ENCODE measurements around the gene MSH2.

Gene MSH2

GRCh38 chr2:47375307-47375706 lies 27.6 kb upstream of the MSH2 start:
- H3K9ac ChIP-seq: no peak overlapping the region
- no peaks in the 10 kb centered on the region for H3K27me3 ChIP-seq
- H3K27ac ChIP-seq: no peak overlapping the region
- no peaks in the 10 kb centered on the region for H3K36me3 ChIP-seq
- H3K9me3 ChIP-seq: no peaks in the 10 kb centered on the region
- no peaks in the 10 kb centered on the region for H3K4me1 ChIP-seq
- H4K20me1 ChIP-seq: no peaks in the 10 kb centered on the region
- no peak for TF ChIP-seq Cebpa-rat (IDR thresholded peaks at IDR 0.05)
- no peak overlapping the region for H3K4me2 ChIP-seq
- no peak overlapping the region for H3K4me3 ChIP-seq

GRCh38 chr2:47379384-47379783 lies 23.6 kb upstream of the MSH2 start:
- Histone ChIP-seq H3K9me3 (no peaks in the 10 kb centered on the region), H3K36me3 (no peaks in the 10 kb centered on the region), H3K9ac (no peak overlapping the region), H3K4me2 (no peak overlapping the region), H4K20me1 (no peaks in the 10 kb centered on the region), H3K27ac (no peak overlapping the region), H3K4me1 (no peaks in the 10 kb centered on the region), H3K4me3 (no peak overlapping the region), H3K27me3 (no peaks in the 10 kb centered on the region)
- TF ChIP-seq Cebpa-rat (IDR thresholded peaks at IDR 0.05): no peak

- Histone ChIP-seq H3K27me3 (no peaks in the 10 kb centered on the region), H3K4me3 (no peak overlapping the region), H3K9me3 (no peaks in the 10 kb centered on the region), H3K27ac (no peak overlapping the region), H3K4me2 (no peak overlapping the region), H4K20me1 (no peaks in the 10 kb centered on the region), H3K9ac (no peak overlapping the region), H3K36me3 (no peaks in the 10 kb centered on the region), H3K4me1 (no peaks in the 10 kb centered on the region)
- no peak for TF ChIP-seq Cebpa-rat (IDR thresholded peaks at IDR 0.05)
Measured at GRCh38 chr2:47381408-47381807, 21.5 kb upstream of the MSH2 start.

DNA sequence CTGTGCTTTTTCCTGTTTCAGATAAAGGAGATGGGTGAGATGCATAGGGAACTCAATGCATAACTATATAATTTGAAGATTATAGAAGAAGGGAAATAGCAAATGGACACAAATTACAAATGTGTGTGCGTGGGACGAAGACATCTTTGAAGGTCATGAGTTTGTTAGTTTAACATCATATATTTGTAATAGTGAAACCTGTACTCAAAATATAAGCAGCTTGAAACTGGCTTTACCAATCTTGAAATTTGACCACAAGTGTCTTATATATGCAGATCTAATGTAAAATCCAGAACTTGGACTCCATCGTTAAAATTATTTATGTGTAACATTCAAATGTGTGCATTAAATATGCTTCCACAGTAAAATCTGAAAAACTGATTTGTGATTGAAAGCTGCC lies 16.4 kb upstream of the MSH2 start:
- Histone ChIP-seq H3K9me3 (no peaks in the 10 kb centered on the region), H3K4me2 (no peak overlapping the region), H3K27me3 (no peaks in the 10 kb centered on the region), H4K20me1 (no peaks in the 10 kb centered on the region), H3K4me1 (no peaks in the 10 kb centered on the region), H3K9ac (no peak overlapping the region), H3K36me3 (no peaks in the 10 kb centered on the region), H3K4me3 (no peak overlapping the region), H3K27ac (no peak overlapping the region)
- no peak for TF ChIP-seq Cebpa-rat (IDR thresholded peaks at IDR 0.05)

DNA sequence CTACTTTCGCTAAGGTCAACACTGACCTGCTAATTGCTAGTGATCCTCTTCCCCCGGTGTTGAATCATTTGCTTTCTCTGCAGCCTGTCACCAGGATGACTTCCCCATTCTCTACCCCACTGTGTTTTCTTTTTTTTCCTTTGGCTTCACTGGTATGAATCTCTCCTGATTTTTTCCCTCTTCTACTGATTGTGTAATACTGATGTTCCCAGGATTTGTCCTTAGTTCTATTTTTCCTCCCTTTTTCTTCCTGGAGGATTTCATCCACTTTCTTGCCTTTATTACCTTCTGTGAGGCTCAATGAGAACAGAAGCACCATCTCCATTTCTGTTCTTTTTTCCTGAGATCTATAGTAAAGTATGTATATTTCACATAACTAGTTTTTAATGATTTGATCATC lies 14.1 kb upstream of the MSH2 start:
- no peak overlapping the region for H3K4me3 ChIP-seq
- H4K20me1 ChIP-seq: no peaks in the 10 kb centered on the region
- no peak overlapping the region for H3K27ac ChIP-seq
- H3K27me3 ChIP-seq: no peaks in the 10 kb centered on the region
- H3K9me3 ChIP-seq: no peaks in the 10 kb centered on the region
- no peaks in the 10 kb centered on the region for H3K4me1 ChIP-seq
- no peak overlapping the region for H3K9ac ChIP-seq
- no peaks in the 10 kb centered on the region for H3K36me3 ChIP-seq
- no peak for TF ChIP-seq Cebpa-rat (IDR thresholded peaks at IDR 0.05)
- H3K4me2 ChIP-seq: no peak overlapping the region

DNA sequence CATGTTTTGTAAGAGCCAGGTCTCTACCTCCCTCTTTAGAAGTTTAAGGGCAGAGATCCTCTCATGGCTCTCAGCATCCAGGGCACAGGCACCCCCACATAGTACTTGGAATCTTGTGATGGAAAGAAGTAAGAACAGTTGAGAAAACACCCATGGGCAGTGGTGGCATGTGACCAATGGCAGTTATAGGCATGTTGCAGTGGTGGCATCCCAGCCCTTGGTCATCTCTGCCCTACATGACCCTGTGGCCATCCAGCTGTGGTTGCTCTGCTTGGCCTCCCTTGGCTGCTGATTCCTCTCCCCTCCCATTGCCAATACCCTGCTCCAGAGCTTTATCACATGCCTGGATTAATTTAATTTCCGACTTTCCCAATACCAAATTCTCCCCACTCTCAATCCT lies 13.3 kb upstream of the MSH2 start:
- Histone ChIP-seq H3K9ac (no peak overlapping the region), H3K36me3 (no peaks in the 10 kb centered on the region), H3K27ac (no peak overlapping the region), H3K4me2 (no peak overlapping the region), H3K4me3 (no peak overlapping the region), H4K20me1 (no peaks in the 10 kb centered on the region), H3K4me1 (no peaks in the 10 kb centered on the region), H3K27me3 (no peaks in the 10 kb centered on the region), H3K9me3 (no peaks in the 10 kb centered on the region)
- no peak for TF ChIP-seq Cebpa-rat (IDR thresholded peaks at IDR 0.05)

- Histone ChIP-seq H3K9ac (peak overlapping the region; percentile 93), H3K4me3 (peak overlapping the region; percentile 86), H3K27ac (peak overlapping the region; percentile 55), H3K9me3 (peaks cover 17% of the 10 kb centered on the region), H4K20me1 (peaks cover 2% of the 10 kb centered on the region; the same call in 1 of the 2 replicates), H3K4me1 (peaks cover 21% of the 10 kb centered on the region), H3K36me3 (peaks cover 18% of the 10 kb centered on the region), H3K4me2 (peak overlapping the region; percentile 75), H3K27me3 (no peaks in the 10 kb centered on the region)
- no peak for TF ChIP-seq Cebpa-rat (IDR thresholded peaks at IDR 0.05)
Measured at GRCh38 chr2:47401789-47402554, 984 bp upstream of the MSH2 start.

DNA sequence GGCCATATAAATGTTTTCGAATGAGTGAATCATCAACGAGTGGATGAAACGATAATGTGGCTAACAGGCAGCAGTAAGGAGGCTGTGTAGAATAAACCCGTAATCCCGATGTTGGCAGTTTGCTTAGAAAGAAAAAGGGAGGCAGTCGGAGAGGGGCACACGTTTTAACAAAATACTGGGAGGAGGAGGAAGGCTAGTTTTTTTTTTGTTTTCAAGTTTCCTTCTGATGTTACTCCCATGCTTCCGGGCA lies 476 bp upstream of the MSH2 start:
- H4K20me1 ChIP-seq: peaks cover 7% of the 10 kb centered on the region
- peaks cover 21% of the 10 kb centered on the region for H3K4me1 ChIP-seq
- peak overlapping the region; percentile 75 for H3K4me2 ChIP-seq
- peak overlapping the region; percentile 55 for H3K27ac ChIP-seq
- H3K9me3 ChIP-seq: peaks cover 22% of the 10 kb centered on the region
- H3K36me3 ChIP-seq: peaks cover 23% of the 10 kb centered on the region
- peak overlapping the region; percentile 86 for H3K4me3 ChIP-seq
- H3K27me3 ChIP-seq: no peaks in the 10 kb centered on the region
- no peak for TF ChIP-seq Cebpa-rat (IDR thresholded peaks at IDR 0.05)
- H3K9ac ChIP-seq: peak overlapping the region; percentile 93

DNA sequence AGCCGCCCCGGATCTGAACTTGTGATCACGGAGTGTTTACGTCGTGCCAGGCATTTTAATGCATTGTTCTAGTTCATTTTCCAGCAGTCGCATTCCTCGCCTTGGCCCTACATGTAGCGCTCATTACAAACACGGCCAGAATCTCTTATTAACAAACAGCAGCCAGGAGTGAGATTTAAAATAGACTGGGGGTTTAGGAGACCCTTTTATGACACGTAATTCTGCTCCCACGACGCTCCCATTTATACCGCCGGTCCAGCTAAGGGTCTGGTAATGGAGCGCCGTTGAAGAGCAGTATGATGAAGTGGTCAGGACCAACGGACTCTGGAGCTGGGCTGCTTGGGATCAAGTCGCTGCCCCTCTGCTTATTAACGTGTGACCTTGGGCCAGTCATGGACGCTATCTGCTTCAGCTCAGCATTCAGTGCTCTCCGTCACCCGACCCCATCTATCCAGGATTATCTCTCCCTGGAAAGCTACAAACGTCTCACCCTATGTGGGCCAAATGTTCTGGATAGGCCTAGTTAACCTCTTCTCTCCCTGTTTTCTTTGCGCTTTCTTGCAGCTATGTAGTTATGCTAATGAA lies 745 bp downstream of the MSH2 start:
- Histone ChIP-seq H3K9me3 (peaks cover 30% of the 10 kb centered on the region), H3K9ac (peak overlapping the region; percentile 93), H3K27ac (peak overlapping the region; percentile 90), H3K4me3 (peak overlapping the region; percentile 86), H3K4me1 (peaks cover 21% of the 10 kb centered on the region), H3K4me2 (peak overlapping the region; percentile 89), H3K36me3 (peaks cover 35% of the 10 kb centered on the region), H4K20me1 (peaks cover 19% of the 10 kb centered on the region), H3K27me3 (no peaks in the 10 kb centered on the region)
- TF ChIP-seq Cebpa-rat (IDR thresholded peaks at IDR 0.05): no peak

DNA sequence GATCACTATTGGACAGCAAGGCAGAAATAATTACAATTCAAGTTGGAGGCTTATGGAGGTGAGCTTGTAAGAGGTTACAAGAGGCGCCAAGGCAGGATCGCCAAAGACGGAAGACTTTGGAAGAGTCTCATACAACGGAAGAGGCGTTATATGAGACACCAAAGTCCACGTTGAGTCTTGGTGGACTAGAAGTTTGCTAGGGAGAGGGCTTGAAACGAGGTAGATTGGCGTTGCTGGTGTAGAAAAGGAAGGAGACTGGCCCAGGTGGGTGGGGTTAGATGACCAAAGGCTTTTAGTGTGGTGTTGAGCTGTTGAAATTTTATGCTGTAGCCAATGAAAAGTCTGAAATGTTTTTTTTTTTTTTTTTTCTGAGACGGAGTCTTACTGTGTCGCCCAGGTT lies 1.4 kb downstream of the MSH2 start:
- no peak for TF ChIP-seq Cebpa-rat (IDR thresholded peaks at IDR 0.05)
- H3K9me3 ChIP-seq: peaks cover 30% of the 10 kb centered on the region
- H3K27me3 ChIP-seq: no peaks in the 10 kb centered on the region
- peaks cover 19% of the 10 kb centered on the region for H4K20me1 ChIP-seq
- peaks cover 21% of the 10 kb centered on the region for H3K4me1 ChIP-seq
- peaks cover 41% of the 10 kb centered on the region for H3K36me3 ChIP-seq
- H3K4me3 ChIP-seq: peak overlapping the region; percentile 86
- peak overlapping the region; percentile 93; the same call in 1 of the 2 replicates for H3K9ac ChIP-seq
- H3K4me2 ChIP-seq: peak overlapping the region; percentile 89
- H3K27ac ChIP-seq: no peak overlapping the region

Data from BLaER1 (cell line).